22Rv1 (cell line): ENCODE measurements around the gene MCUB.

Experiments used
- CTCF ChIP-seq: fragments of 450-650 bp; IDR thresholded peaks from 2 replicates; pipeline ENCODE4 v1.5.1; 2017; ENCODE audit warnings: mild to moderate bottlenecking
- ZFX ChIP-seq: fragments of 450-650 bp; IDR thresholded peaks from 2 replicates; pipeline ENCODE4 v1.6.1; 2017; ENCODE audit warnings: antibody characterized with exemption, borderline replicate concordance

GRCh38 chr4:109733728-109734127 lies 173.7 kb downstream of the MCUB start:
- TF ChIP-seq ZFX = no peak
- TF ChIP-seq CTCF = no peak
